DLD1 (cell line): ENCODE results near the gene ABCC4.

ENCODE experiments used
- in situ Hi-C: cut with HindIII; loops from 2 replicates; pipeline ENCODE4 v1.10.0; 2017; ENCODE audit warnings: low sequenced_read_pairs

The ABCC4 gene, protein sequence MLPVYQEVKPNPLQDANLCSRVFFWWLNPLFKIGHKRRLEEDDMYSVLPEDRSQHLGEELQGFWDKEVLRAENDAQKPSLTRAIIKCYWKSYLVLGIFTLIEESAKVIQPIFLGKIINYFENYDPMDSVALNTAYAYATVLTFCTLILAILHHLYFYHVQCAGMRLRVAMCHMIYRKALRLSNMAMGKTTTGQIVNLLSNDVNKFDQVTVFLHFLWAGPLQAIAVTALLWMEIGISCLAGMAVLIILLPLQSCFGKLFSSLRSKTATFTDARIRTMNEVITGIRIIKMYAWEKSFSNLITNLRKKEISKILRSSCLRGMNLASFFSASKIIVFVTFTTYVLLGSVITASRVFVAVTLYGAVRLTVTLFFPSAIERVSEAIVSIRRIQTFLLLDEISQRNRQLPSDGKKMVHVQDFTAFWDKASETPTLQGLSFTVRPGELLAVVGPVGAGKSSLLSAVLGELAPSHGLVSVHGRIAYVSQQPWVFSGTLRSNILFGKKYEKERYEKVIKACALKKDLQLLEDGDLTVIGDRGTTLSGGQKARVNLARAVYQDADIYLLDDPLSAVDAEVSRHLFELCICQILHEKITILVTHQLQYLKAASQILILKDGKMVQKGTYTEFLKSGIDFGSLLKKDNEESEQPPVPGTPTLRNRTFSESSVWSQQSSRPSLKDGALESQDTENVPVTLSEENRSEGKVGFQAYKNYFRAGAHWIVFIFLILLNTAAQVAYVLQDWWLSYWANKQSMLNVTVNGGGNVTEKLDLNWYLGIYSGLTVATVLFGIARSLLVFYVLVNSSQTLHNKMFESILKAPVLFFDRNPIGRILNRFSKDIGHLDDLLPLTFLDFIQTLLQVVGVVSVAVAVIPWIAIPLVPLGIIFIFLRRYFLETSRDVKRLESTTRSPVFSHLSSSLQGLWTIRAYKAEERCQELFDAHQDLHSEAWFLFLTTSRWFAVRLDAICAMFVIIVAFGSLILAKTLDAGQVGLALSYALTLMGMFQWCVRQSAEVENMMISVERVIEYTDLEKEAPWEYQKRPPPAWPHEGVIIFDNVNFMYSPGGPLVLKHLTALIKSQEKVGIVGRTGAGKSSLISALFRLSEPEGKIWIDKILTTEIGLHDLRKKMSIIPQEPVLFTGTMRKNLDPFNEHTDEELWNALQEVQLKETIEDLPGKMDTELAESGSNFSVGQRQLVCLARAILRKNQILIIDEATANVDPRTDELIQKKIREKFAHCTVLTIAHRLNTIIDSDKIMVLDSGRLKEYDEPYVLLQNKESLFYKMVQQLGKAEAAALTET (N-terminal part only)

DNA sequence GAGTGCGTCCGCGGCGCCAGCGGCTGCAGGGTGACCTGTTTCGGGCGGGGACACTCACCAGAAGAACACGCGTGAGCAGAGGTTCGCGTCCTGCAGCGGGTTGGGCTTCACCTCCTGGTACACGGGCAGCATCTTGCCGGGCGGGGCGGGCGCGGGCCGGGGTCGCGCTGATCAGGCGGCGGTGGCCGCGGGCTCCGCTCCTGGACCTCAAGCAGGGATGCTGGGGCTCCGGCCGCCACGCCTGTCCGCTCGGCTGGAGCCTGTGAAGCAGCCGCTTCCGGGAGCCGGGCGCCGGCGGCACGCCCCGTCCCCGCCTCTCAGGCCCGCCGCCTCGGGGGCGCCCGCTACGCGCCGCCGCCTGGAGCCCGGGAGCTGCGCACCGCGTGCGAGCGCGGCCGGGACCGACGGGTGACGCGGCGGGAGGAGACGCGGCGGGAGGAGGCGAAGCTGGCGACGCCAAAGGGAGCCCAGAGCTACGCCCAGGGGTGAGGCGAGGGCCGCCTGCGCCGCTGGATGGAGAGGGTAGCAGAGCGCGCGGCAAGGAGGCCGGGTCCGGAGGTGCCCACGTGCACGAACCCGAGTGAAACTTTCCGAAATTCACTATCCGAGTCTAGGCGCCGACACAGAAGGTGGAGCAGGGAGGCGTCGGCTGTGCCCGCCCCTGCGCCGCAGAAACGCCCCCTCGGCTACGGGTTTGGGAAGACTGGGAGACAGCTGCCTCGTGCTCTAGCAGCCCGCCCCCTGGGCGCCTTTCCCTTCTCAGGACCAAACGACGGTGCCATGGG is at the start of gene ABCC4:
TSS of gene ABCC4 (minus strand) at position 269 of the 785 bp plus-strand sequence. CDS start at position 132, 137 bp downstream.
- in situ Hi-C loops, result no loop called here

DNA sequence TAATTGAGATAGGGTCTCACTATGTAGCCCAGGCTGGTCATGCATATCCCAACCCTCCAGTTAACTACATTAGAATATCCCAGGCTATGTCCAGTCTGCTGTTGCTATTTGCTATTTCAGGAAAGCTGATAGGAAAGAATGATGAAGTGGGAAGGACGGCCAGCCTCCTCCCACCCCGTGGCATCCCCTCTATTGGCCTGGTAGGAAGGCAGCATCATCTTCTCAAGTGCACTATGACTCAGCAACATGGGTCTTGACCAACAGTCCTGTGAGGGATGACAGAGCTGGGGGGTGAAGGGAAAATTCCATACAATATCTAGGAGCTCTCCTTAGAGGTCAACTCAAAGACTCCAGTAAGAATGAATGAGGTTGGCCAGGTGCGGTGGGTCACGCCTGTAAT is 48.0 kb upstream of the ABCC4 start:
- in situ Hi-C loops, result no loop called here

DNA sequence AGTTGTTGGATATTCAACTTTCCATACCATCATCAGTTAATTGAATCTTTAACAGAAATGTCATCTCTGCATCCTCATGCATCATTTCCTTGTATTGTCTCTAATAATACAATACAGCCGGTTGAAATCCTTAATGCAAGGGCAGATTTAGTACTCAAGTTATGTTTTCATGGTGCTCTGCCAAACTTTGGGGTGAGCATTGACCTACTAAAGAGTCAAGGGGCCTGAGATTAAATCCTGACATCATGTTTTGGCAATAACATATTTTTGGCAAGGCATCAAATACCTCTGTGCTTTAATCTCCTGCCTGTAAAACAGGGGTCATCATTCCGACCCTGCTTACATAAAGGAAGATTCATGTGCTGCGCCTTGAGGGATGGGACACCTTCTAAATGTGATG is 42.7 kb upstream of the ABCC4 start:
- in situ Hi-C loops, result no loop called here

DNA sequence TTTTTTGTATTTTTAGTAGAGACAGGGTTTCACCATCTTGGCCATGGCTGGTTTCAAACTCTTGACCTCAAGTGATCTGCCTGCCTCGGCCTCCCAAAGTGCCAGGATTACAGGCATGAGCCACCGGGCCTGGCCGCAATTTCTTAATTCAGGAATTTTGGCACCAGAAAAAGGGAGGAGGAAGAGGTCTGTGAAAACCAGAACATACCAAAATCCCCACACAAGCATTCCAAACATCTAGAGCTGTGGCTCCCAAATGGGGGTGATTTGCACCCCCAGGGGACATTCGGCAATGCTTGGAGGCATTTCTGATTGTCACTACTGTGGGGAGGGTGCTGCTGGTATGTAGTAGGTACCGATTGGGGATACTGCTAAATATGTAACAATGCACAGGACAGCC is 40.2 kb upstream of the ABCC4 start:
- in situ Hi-C loops, result no loop called here

DNA sequence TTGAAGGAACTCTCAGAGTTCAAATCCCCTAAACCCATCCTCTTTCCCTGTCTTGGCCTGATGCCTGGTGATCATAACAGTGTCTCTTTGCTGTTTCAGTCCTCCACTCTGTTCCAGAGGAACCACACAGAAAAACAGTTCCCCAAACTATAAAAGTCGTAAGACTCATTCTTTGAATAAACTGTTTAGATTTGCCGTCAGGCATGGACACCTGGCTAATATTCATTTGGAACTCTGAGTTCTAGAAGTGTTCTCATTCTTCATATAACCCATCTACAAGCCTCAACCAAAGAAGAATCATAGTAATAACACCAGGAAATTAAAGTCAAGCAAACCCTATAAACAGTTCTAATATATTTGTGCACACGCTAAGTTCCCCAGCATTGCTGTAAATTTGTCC is 37.7 kb upstream of the ABCC4 start:
- in situ Hi-C loops, result no loop called here

DNA sequence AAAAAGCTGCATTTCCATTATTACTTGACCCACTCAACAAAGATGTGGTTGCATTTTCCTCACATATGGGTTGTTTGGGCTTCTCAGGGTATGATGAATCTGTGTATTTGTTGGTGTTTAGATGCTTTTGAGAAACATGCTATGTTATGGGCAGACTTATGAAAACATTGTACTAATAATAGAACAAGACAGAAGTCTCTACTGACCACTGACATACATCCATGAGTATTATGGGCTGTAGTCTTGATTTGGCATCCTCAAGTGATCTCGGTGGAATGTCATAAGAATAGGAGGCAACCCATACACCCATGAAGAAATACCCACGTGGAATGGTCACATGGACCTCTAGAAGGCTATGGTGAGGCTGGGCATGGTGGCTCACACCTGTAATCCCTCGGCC is 36.3 kb upstream of the ABCC4 start:
- in situ Hi-C loops, result no loop called here

DNA sequence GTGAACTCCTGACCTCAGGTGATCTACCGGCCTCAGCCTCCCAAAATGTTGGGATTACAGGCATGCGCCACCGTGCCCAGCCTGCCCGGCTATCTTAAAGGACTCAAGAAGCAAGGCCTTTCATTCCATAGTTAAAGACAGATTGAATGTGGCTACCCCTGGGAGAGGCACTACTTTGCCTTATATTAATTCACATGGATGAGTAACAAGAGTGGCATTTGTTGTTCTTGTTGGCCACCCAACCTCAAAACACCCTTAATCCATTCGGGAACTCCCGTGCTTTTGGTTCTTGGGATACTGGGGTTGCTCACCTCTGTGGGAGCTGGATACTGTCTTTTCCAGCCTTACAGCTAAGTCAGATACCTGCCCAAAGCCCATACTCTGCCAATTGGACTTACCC is 34.4 kb upstream of the ABCC4 start:
- in situ Hi-C loops, result no loop called here

DNA sequence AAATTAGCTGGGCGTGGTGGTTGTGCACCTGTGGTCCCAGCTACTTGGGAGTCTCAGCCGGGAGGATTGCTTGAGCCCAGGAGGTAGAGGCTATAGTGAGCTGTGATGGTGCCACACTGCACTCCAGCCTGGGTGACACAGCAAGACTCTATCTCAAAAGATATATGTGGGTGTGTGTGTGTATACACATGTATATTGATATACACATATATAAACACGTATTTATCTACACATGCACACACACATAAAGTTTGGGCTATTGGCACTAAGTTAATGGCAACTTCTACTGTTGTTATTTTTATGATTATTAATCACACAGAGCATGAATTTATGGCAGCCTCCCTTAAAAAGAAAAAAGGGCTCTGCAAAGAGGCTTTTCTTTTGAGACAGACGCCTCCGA is 27.1 kb upstream of the ABCC4 start:
- in situ Hi-C loops, result no loop called here

DNA sequence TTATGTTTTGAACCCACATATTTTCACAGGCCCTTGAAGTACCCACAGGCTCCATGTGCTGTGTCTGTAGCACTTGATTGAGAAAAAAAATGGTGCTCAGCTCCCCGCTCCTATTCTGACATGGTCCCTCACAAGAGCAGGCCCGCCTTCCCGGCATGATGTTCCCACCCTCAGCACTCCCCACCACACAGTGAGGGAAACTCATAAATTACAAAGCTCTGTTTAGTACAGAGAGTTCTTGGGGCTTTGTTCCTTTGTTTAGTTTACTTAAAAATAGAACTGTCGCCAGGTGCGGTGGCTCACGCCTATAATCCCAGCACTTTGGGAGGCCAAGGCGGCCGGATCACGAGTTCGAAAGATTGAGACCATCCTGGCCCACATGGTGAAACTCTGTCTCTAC is 25.9 kb upstream of the ABCC4 start:
- in situ Hi-C loops, result no loop called here

DNA sequence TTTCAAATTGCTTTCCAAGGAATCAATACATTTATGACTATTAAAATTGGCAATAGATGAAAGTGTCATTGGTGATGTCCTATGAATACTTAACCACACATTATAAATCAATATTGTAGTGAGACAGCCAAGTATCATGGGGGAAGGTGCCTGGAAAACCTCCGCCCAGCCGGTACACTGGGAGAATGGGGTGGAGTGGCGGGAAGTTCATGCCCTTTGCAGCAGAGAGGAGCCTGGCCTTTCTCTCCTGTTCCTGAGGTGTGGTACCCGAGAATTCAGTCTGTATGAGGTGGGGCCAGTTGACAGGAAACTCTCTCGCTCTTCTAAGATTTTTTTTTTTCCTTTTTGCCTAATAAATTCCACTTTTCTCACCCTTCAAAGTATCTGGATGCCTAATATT is 25.4 kb upstream of the ABCC4 start:
- in situ Hi-C loops, result no loop called here

DNA sequence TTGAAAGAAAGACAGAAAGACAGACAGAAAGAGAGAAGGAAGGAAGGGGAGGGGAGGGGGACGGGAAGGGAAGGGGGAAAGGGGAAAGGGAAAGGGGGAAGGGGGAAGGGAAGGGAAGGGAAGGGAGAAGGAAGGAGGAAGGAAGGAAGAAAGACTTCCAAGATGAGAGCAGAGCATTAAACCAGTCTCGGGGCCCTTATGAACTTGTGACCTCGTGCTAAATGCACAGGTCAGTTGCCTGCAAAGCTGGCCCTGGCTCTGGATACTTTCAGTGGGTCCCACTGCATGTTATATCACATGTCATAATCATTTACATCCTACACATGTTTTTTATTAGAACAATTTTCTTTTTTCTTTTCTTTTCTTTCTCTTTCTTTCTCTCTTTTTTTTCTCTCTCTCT is 24.2 kb upstream of the ABCC4 start:
- in situ Hi-C loops, result no loop called here

DNA sequence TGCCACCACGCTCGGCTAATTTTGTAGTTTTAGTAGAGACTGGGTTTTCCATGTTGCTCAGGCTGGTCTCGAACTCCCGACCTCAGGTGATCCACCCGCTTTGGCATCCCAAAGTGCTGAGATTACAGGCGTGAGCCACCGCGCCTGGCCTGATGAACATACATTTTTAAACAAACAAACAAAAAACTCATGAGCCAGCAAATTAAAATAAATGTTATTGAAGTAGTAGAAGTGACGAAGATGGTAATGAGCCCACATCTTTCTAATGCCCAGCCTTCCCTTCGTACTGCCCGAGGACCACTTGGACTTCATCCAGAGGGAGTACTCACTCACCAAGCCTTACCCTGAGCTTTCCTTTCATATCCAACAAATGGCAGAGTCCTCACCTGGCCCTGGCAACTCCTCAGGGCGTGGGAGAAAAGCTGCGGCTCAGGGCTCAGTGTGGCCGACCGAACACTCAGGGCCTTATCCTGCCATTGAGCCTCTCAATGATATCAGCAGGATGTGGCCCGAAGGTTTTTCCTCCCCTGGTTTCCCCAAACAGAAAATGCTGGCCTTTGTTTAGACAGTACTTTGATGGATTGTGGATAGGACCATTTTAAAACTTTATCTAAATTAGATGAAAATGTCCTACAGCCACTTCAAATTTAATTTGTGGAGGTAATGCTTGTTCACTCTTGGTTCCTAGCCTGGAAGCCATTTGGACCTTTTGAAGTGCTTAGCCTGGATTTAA is 22.8 kb upstream of the ABCC4 start:
- in situ Hi-C loops, result no loop called here

DNA sequence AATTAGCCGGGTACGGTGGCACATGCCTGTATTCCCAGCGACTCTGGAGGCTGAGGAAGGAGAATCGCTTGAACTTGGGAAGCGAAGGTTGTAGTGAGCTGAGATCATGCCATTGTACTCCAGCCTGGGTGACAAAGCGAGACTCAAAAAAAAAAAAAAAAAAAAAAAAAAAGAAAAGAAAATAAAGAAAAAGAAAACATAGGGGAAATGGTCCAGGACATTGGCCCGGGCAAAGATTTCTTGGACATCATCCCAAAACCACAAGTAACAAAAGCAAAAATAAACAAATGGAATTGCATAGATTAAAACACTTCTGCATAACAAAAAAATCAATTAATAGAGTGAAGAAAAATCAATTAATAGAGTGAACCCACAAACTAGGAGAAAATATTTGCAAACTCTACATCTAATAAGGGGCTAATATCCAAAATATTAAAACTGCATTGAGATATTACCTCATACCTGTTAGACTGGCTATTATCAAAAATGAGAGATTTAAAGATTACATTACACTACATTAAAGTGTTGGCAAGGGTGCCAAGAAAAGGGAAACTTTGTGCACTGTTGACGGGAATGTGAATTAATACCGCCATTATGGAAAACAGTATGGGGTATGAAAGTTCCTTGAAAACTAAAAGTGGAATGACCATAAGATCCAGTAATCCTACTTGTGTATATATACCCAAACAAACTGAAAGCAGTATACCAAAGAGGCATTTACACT is 18.5 kb upstream of the ABCC4 start:
- in situ Hi-C loops, result no loop called here

DNA sequence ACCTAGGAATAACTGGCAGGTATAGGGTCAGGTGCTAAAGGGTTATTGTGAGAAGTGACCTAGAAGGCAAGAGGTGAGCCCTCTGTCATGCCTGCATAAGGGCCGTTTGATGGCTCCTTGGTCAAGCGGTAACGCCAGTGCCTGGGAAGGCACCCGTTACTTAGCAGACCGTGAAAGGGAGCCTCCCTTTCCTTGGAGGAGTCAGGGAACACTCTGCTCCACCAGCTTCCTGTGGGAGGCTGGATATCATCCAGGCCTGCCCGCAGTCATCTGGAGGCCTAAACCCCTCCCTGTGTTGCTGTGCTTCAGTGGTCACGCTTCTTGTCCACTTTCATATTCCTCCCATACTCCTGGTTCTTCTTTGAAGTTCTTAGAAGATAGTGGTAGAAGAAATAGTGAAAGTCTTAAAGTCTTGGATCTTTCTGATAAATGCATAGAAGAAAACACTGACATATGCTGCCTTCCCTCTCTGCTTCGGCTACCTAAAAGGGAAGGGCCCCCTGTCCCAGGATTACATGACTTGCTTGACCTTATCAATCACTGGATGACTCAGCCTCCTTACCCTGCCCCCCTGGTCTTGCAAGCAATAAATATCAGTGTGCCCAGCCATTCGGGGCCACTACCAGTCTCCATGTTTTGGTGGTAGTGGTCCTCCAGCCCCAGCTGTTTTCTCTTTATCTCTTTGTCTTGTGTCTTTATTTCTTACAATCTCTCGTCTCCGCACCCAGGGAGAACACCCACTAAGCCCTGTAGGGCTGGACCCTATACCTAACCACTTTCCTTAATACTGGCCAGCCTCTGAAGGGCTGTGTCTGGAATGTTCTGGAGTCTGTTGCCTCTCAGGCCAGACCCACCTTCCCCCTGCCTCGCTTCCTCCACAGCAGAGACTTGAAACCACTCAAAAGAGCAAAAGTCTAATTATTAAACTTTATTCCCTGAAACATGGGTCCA is 16.1 kb upstream of the ABCC4 start:
- in situ Hi-C loops, result no loop called here

DNA sequence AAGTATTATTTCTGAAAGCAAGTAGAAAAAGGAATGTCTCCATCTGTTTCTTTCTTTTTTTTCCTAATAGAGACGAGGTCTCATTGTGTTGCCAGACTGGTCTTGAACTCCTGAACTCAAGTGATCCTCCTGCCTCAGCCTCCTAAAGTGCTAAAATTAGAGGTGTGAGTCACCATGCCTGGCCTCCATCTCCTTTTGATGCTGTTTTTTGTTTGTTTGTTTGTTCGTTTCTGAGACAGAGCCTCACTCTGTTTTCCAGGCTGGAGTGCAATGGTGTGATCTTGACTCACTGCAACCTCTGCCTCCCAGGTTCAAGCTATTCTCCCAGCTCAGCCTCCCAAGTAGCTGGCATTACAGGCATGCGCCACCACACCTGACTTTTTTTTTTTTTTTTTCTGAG is 14.5 kb upstream of the ABCC4 start:
- in situ Hi-C loops, result no loop called here

DNA sequence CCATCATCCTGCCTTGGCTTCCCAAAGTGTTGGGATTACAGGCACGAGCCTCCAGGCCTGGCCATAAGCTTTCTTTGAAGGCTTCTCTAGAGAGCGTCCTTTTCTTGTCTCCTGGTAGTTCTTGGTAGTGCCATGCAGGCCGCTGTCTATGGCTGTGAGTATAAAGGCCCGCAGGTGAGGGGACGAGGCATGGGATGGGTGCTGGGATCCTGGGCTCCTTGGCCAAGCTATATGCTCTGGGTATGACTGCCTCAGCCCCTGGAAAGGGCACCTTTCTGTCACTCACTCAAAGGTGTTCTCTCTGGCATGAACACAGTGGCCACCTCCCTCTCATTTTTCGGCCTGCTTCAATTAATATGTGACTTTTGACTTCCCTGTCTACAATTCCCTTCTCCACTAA is 6.3 kb upstream of the ABCC4 start:
- in situ Hi-C loops, result no loop called here

DNA sequence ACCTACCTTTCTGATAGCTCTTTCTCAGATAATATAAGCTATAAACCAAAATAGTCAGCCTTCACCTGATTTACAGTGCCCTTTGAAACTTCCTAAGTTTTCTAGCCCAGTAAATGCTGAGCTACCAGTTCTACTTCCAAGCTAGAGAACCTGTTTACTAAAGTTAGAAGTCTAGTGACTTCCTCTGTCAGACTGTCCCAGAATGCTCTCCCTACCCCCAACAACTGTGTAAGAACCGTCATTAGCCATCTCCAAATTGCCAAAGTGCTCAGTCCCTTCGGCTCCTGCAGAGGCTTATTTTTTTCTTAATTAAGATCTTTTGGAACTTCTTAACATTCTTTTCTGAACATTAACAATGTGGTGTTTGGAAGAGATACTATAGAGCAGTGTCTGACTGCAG is 3.2 kb upstream of the ABCC4 start:
- in situ Hi-C loops, result no loop called here

DNA sequence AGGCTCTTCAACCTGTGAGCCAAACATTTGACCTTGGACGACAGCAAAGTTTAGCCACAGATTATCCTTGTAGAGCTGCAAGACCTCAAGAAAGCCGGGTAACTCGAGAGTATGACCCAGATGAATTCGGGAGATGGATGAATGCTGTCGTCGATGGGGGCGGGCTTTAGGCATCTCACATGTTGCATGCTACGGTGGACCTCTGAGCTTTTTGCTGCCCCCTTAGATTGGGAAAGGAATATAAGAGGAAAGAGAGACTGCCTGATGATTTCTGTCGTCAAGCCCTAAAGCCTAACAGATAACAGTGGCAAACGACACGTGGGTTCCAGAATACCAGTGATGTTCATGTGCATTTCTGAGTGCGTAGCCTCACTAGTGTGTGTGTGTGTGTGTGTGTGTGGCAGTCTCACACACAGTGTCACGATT is 730 bp upstream of the ABCC4 start:
- in situ Hi-C loops, result no loop called here
